GM19372 (cell line): ENCODE results near the gene ATRN.

Experiments used
- ATAC-seq: cut with Tn5 transposase; IDR thresholded peaks from one replicate; pipeline ENCODE4 v1.9.1; 2021; ENCODE audit warnings: mild to moderate bottlenecking, low read depth, moderate library complexity; ENCODE audit not compliant: unreplicated experiment

The ATRN gene

GRCh38 chr20:3690413-3690812 lies 219.6 kb downstream of the ATRN start:
- no peak for ATAC-seq

GRCh38 chr20:3691306-3691705 lies 220.5 kb downstream of the ATRN start:
- no peak for ATAC-seq

- no peak for ATAC-seq
Observed at GRCh38 chr20:3691897-3692296, 221.1 kb downstream of the ATRN start.

- no peak for ATAC-seq
Observed at GRCh38 chr20:3692706-3693294, 222.0 kb downstream of the ATRN start.

GRCh38 chr20:3693376-3693775 lies 222.6 kb downstream of the ATRN start:
- no peak for ATAC-seq

GRCh38 chr20:3694864-3695263 lies 224.0 kb downstream of the ATRN start:
- no peak for ATAC-seq

- no peak for ATAC-seq
Observed at GRCh38 chr20:3696200-3696599, 225.4 kb downstream of the ATRN start.

- ATAC-seq = no peak
Observed at GRCh38 chr20:3696745-3697587, 226.1 kb downstream of the ATRN start.

GRCh38 chr20:3697588-3698305 lies 226.9 kb downstream of the ATRN start:
- no peak for ATAC-seq

GRCh38 chr20:3698591-3699001 lies 227.8 kb downstream of the ATRN start:
- no peak for ATAC-seq

- no peak for ATAC-seq
Observed at GRCh38 chr20:3699037-3699436, 228.2 kb downstream of the ATRN start.
